ENCODE measurements around the gene IL22. TPM values are rescaled to one million over a fixed set of nuclear protein-coding genes. Genes with fewer than 3 reads are reported as not detected.

IL22 gene
- total RNA-seq, 1 donor, result not detected

- Histone ChIP-seq H3K27me3 (ENCODE audit: insufficient read depth, low read length) (no peaks in the 10 kb centered on the region), H3K4me3 (ENCODE audit: low read length) (no peak overlapping the region), H3K9me3 (ENCODE audit: low read depth, low read length) (no peaks in the 10 kb centered on the region), H3K4me1 (ENCODE audit: insufficient read depth, low read length) (peaks cover 8% of the 10 kb centered on the region)
These were observed 19.3 kb upstream of the IL22 start for GRCh38 chr12:68272732-68273131.

DNA sequence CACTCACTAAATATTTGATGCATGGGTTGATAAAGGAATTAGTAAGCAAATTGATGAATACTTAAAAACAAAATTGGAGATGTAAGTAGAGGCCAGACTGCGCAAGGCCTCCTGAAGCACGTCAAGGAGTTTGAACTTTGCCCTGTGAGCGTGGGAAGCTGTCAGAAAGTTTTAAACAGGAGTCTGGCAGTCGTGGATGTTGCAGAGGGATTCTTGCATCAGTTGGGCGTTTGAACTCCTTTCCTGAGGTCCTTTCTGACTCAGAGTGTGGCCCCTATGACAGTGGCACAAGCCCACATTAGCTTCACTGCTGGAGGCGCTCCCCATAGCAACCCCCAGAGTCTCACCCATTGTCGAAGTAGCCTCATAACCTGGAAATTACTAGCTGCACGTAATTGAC, 17.9 kb upstream of the IL22 start:
- Histone ChIP-seq H3K4me3 (ENCODE audit: low read length) (no peak overlapping the region), H3K27me3 (ENCODE audit: insufficient read depth, low read length) (no peaks in the 10 kb centered on the region), H3K4me1 (ENCODE audit: insufficient read depth, low read length) (peaks cover 18% of the 10 kb centered on the region), H3K9me3 (ENCODE audit: low read depth, low read length) (no peaks in the 10 kb centered on the region)

DNA sequence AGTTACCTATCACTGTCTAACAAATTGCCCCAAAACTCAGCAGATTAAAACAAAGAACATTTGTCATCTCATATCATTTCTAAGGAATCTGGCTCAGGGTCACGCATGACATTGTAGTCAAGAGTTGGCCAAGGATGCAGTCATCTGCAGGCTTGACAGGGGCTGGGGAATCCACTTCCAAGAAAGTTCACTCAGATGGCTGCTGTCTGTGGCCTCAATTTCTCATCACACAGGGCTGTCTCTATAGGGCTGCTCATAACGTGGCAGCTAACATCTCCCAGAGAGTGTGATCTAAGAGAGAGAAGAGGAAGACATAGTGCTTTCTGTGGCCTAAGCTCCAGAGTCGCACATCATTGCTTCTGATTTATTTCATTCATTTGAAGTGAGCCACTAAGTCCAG, 17.0 kb upstream of the IL22 start:
- no peak overlapping the region for H3K4me3 ChIP-seq (ENCODE audit: low read length)
- H3K27me3 ChIP-seq (ENCODE audit: insufficient read depth, low read length), result no peaks in the 10 kb centered on the region
- H3K9me3 ChIP-seq (ENCODE audit: low read depth, low read length), result no peaks in the 10 kb centered on the region
- H3K4me1 ChIP-seq (ENCODE audit: insufficient read depth, low read length), result peaks cover 18% of the 10 kb centered on the region

DNA sequence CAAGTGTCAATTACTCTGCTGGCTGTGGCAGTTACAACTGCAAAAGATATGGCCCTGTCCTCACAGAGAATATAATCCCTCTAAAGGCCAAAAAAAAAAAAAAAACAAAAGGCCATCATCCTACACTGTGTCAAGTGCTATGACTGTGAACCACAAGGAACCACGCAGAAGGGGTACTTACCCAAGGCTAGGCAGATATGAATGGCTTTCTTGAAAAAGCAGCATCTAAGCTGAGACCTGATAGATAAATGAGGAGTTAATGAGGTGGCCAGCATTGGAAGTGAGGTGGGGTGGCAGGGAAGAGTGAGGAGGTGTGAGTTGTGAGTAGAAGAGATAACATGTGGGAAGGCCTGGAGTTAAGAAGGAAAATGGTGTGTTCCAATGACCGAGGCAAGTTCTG, 16.4 kb upstream of the IL22 start:
- H3K27me3 ChIP-seq (ENCODE audit: insufficient read depth, low read length), result no peaks in the 10 kb centered on the region
- H3K4me3 ChIP-seq (ENCODE audit: low read length), result no peak overlapping the region
- no peaks in the 10 kb centered on the region for H3K9me3 ChIP-seq (ENCODE audit: low read depth, low read length)
- H3K4me1 ChIP-seq (ENCODE audit: insufficient read depth, low read length), result peaks cover 18% of the 10 kb centered on the region

GRCh38 chr12:68268967-68269366, 15.6 kb upstream of the IL22 start:
- Histone ChIP-seq H3K9me3 (ENCODE audit: low read depth, low read length) (no peaks in the 10 kb centered on the region), H3K4me3 (ENCODE audit: low read length) (no peak overlapping the region), H3K4me1 (ENCODE audit: insufficient read depth, low read length) (peaks cover 18% of the 10 kb centered on the region), H3K27me3 (ENCODE audit: insufficient read depth, low read length) (no peaks in the 10 kb centered on the region)

- Histone ChIP-seq H3K4me1 (ENCODE audit: insufficient read depth, low read length) (peaks cover 18% of the 10 kb centered on the region), H3K27me3 (ENCODE audit: insufficient read depth, low read length) (no peaks in the 10 kb centered on the region), H3K9me3 (ENCODE audit: low read depth, low read length) (no peaks in the 10 kb centered on the region), H3K4me3 (ENCODE audit: low read length) (no peak overlapping the region)
These were observed 14.5 kb upstream of the IL22 start for GRCh38 chr12:68267892-68268396.

- no peak overlapping the region for H3K4me3 ChIP-seq (ENCODE audit: low read length)
- H3K4me1 ChIP-seq (ENCODE audit: insufficient read depth, low read length), result peaks cover 14% of the 10 kb centered on the region
- no peaks in the 10 kb centered on the region for H3K9me3 ChIP-seq (ENCODE audit: low read depth, low read length)
- no peaks in the 10 kb centered on the region for H3K27me3 ChIP-seq (ENCODE audit: insufficient read depth, low read length)
These were observed 11.5 kb upstream of the IL22 start for GRCh38 chr12:68264857-68265256.

GRCh38 chr12:68264158-68264855, 10.9 kb upstream of the IL22 start:
- Histone ChIP-seq H3K4me3 (ENCODE audit: low read length) (no peak overlapping the region), H3K4me1 (ENCODE audit: insufficient read depth, low read length) (peaks cover 14% of the 10 kb centered on the region), H3K27me3 (ENCODE audit: insufficient read depth, low read length) (no peaks in the 10 kb centered on the region), H3K9me3 (ENCODE audit: low read depth, low read length) (no peaks in the 10 kb centered on the region)

GRCh38 chr12:68263366-68263765, 10.0 kb upstream of the IL22 start:
- H3K4me1 ChIP-seq (ENCODE audit: insufficient read depth, low read length), result peaks cover 14% of the 10 kb centered on the region
- no peaks in the 10 kb centered on the region for H3K27me3 ChIP-seq (ENCODE audit: insufficient read depth, low read length)
- no peak overlapping the region for H3K4me3 ChIP-seq (ENCODE audit: low read length)
- H3K9me3 ChIP-seq (ENCODE audit: low read depth, low read length), result no peaks in the 10 kb centered on the region

DNA sequence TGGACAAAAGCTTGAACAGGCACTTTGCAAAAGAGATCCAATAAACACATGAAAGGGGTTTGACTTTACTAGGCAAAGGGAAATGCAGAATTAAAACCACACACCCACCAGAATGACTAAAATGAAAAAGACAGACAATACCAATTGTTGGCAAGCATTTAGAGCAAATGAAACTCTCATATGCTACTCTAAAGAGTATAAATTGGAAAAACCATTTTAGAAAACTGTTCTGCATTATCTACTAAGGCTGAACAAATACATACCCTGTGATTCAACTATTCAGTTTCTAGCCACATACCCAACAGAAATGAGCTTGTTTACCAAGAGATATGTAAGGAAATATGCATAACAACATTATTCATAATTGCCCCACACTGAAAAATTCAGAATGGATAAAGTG, 8.5 kb upstream of the IL22 start:
- H3K9me3 ChIP-seq (ENCODE audit: low read depth, low read length), result no peaks in the 10 kb centered on the region
- H3K4me3 ChIP-seq (ENCODE audit: low read length), result no peak overlapping the region
- H3K27me3 ChIP-seq (ENCODE audit: insufficient read depth, low read length), result no peaks in the 10 kb centered on the region
- peaks cover 3% of the 10 kb centered on the region for H3K4me1 ChIP-seq (ENCODE audit: insufficient read depth, low read length)

DNA sequence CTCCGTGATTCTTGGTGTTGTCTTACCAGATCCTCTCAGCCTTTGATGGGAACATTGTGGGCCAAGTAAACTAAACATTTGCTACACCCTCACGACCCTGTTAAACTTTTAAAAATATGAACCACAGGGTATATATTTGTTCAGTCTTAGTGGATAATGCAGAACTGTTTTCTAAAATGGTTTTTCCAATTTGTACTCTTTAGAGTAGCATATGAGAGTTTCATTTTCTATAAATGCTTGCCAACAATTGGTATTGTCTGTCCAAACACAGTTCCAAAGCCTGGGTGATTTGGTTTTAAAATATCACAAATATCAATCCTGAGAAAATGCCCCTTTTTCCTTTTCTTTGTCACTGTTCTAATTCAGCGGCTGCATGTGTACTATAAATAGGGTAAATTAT, 6.7 kb upstream of the IL22 start:
- Histone ChIP-seq H3K9me3 (ENCODE audit: low read depth, low read length) (no peaks in the 10 kb centered on the region), H3K27me3 (ENCODE audit: insufficient read depth, low read length) (no peaks in the 10 kb centered on the region), H3K4me3 (ENCODE audit: low read length) (no peak overlapping the region), H3K4me1 (ENCODE audit: insufficient read depth, low read length) (no peaks in the 10 kb centered on the region)

- Histone ChIP-seq H3K9me3 (ENCODE audit: low read depth, low read length) (no peaks in the 10 kb centered on the region), H3K4me3 (ENCODE audit: low read length) (no peak overlapping the region), H3K4me1 (ENCODE audit: insufficient read depth, low read length) (no peaks in the 10 kb centered on the region), H3K27me3 (ENCODE audit: insufficient read depth, low read length) (no peaks in the 10 kb centered on the region)
These were observed 6.0 kb upstream of the IL22 start for GRCh38 chr12:68259318-68259940.

DNA sequence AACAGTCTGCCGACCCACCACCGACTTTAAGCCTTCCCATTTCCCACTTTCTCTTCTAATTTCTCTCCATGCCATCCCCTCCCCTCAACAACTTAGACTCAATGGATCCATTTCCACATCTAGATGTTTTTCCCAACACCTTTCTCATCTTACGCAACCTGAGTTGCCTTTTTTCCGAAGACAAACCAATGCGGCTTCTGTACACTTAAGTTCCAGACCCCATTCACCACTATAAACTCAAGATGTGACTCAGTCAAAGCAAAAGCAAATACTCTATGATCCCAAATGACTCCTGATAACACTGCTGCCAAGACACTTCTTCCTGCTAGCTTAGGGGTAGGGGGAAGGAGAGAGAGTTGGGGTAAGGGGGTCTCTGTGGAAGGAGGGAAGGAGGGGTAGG, 1.3 kb downstream of the IL22 start:
- no peaks in the 10 kb centered on the region for H3K9me3 ChIP-seq (ENCODE audit: low read depth, low read length)
- no peaks in the 10 kb centered on the region for H3K27me3 ChIP-seq (ENCODE audit: insufficient read depth, low read length)
- H3K4me1 ChIP-seq (ENCODE audit: insufficient read depth, low read length), result no peaks in the 10 kb centered on the region
- no peak overlapping the region for H3K4me3 ChIP-seq (ENCODE audit: low read length)

DNA sequence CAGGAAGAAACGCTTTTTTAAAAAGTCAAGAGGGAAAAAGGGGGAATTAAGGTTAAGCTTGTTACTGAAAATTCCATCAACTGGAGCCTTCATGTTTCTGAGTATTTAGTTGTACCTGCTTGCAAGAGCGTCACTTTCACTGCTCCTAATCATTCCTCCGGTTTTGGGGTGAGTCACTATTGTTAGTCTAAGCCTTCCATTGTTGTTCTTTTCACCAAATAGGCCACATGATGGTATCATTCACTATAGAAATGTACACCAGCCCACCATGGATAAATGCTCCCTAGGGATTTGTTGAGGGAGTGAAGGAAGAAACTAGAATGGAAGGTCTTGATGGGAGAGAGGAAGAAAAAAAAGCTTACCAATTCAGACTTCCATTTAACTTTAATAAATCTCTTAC, 3.0 kb downstream of the IL22 start:
- no peaks in the 10 kb centered on the region for H3K27me3 ChIP-seq (ENCODE audit: insufficient read depth, low read length)

GRCh38 chr12:68247785-68248184, 5.6 kb downstream of the IL22 start:
- no peaks in the 10 kb centered on the region for H3K4me1 ChIP-seq (ENCODE audit: insufficient read depth, low read length)
- H3K4me3 ChIP-seq (ENCODE audit: low read length), result no peak overlapping the region
- H3K9me3 ChIP-seq (ENCODE audit: low read depth, low read length), result no peaks in the 10 kb centered on the region
- no peaks in the 10 kb centered on the region for H3K27me3 ChIP-seq (ENCODE audit: insufficient read depth, low read length)

More for the DNA sequence above, 3.0 kb downstream of the IL22 start:
- no peaks in the 10 kb centered on the region for H3K9me3 ChIP-seq (ENCODE audit: low read depth, low read length)
- H3K4me1 ChIP-seq (ENCODE audit: insufficient read depth, low read length), result no peaks in the 10 kb centered on the region
- no peak overlapping the region for H3K4me3 ChIP-seq (ENCODE audit: low read length)

DNA sequence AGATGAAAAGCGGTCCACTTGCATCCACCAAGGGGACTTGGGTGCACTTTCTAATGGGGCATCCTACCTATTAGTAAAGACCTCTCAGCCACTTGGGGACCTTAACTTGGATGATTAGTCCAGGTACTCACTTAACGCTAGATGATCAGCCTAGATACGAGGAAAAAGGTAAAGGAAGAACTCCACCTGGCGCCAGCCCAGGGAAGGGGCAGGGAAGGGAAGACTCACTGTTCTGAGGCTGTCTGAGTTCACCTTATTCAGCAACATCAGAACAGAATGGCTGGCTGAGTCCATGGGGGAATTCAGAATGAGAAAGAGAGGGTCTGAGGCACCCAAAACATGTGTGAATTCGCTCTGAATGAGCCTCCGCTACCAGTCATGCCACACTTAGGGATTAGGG, 7.1 kb downstream of the IL22 start:
- H3K4me3 ChIP-seq (ENCODE audit: low read length), result no peak overlapping the region
- no peaks in the 10 kb centered on the region for H3K27me3 ChIP-seq (ENCODE audit: insufficient read depth, low read length)
- H3K9me3 ChIP-seq (ENCODE audit: low read depth, low read length), result no peaks in the 10 kb centered on the region
- H3K4me1 ChIP-seq (ENCODE audit: insufficient read depth, low read length), result peaks cover 4% of the 10 kb centered on the region

Measured in mononuclear cell (primary cell).